Panc1 (cell line): ENCODE measurements around the gene EHD2. TPM values are rescaled to one million over a fixed set of nuclear protein-coding genes. Genes with fewer than 3 reads are reported as not detected.

ENCODE experiments used
- ATAC-seq: fragments of 200-7000 bp; cut with Tn5 transposase; 2 replicates; pipeline ENCODE4 v1.9.1; 2020; ENCODE audit warnings: mild to moderate bottlenecking, moderate library complexity
- BruUV-seq: library from RNA; stranded (reverse); fragments of 400-500 nt; replicated peaks from 2 replicates; lab custom pipeline; 2021; lab: Mats Ljungman, UMichigan
- CTCF ChIA-PET: fragments of 300-600 bp; sonication (Branson Sonifier 250); formaldehyde crosslinking; loops from one replicate; lab custom pipeline; 2022; ENCODE audit warnings: antibody characterized with exemption; lab: Charles Lee
- POLR2A ChIA-PET: fragments of 300-600 bp; sonication (Branson Sonifier 250); formaldehyde crosslinking; loops from one replicate; lab custom pipeline; 2022; ENCODE audit warnings: antibody characterized with exemption; lab: Charles Lee
- DNase-seq: peaks from one replicate; pipeline ENCODE4 v3.0.0-alpha.2; 2010; ENCODE audit warnings: low read depth, low spot score
- H3K27ac ChIP-seq: 2 replicates; pipeline ENCODE4 v1.5.1; 2011; ENCODE audit warnings: mild to moderate bottlenecking, low read length, inconsistent platforms
- H3K27me3 ChIP-seq: fragments of 200-500 bp; sonication (Bioruptor generic); 2 replicates; pipeline ENCODE4 v1.6.0; 2014; ENCODE audit warnings: low read length, inconsistent platforms; ENCODE audit not compliant: control insufficient read depth, insufficient read depth
- H3K36me3 ChIP-seq: fragments of 200-500 bp; sonication (Bioruptor generic); 2 replicates; pipeline ENCODE4 v1.5.1; 2014; ENCODE audit warnings: inconsistent platforms, mild to moderate bottlenecking, low read length, moderate library complexity; ENCODE audit not compliant: control insufficient read depth, insufficient read depth
- H3K4me1 ChIP-seq: 2 replicates; pipeline ENCODE4 v1.5.1; 2011; ENCODE audit warnings: inconsistent platforms, mild to moderate bottlenecking, low read length, moderate library complexity; ENCODE audit not compliant: control insufficient read depth, insufficient read depth
- H3K4me3 ChIP-seq, 2 experiments: 2 replicates each; pipeline ENCODE4 v1.5.1; 2011 to 2012; ENCODE audit warnings: low read depth in 2 of 2, low read length in 2 of 2, mild to moderate bottlenecking in 2 of 2, inconsistent platforms in 1 of 2, moderate library complexity in 1 of 2
- H3K9me3 ChIP-seq: fragments of 200-500 bp; sonication (Bioruptor generic); 2 replicates; pipeline ENCODE4 v1.5.1; 2014; ENCODE audit warnings: low read depth, mild to moderate bottlenecking, inconsistent platforms, low read length, moderate library complexity; ENCODE audit not compliant: control insufficient read depth, insufficient read depth
- POLR2AphosphoS5 ChIP-seq: IDR thresholded peaks from 2 replicates; pipeline ENCODE4 v1.6.1; 2012; ENCODE audit warnings: mild to moderate bottlenecking, low read depth, low read length, moderate library complexity
- SIN3A ChIP-seq: IDR thresholded peaks from 2 replicates; pipeline ENCODE4 v1.6.1; 2012; ENCODE audit warnings: low read depth, mild to moderate bottlenecking, low read length, moderate library complexity, borderline replicate concordance; ENCODE audit not compliant: insufficient read depth
- TCF7L2 ChIP-seq: IDR thresholded peaks from 2 replicates; pipeline ENCODE4 v1.6.1; 2011; ENCODE audit warnings: mild to moderate bottlenecking, low read depth, low read length, inconsistent platforms
- in situ Hi-C: cut with HindIII; loops from 2 replicates; pipeline ENCODE4 v1.10.0; 2016; ENCODE audit warnings: low sequenced_read_pairs, low pct_unique_long_range_greater_than_20kb
- intact Hi-C: fragments of 100-400 bp; cut with micrococcal nuclease; formaldehyde crosslinking; loops from one replicate; pipeline ENCODE4 v1.10.0; 2022; ENCODE audit not compliant: unreplicated experiment
- total RNA-seq: library from RNA; stranded (reverse); gene quantifications from one replicate; pipeline ENCODE4 v1.2.1, GENCODE V29; 2021; ENCODE audit not compliant: unreplicated experiment
- TF ChIP-seq, protein P1 (sequence below), 2 experiments: IDR thresholded peaks; 2 replicates each; pipeline ENCODE4 v1.6.1; 2011 to 2012; ENCODE audit warnings: low read depth in 2 of 2, control low read depth in 1 of 2, low read length in 1 of 2, mild to moderate bottlenecking in 1 of 2, moderate library complexity in 1 of 2; ENCODE audit not compliant: insufficient read depth in 1 of 2
- TF ChIP-seq, protein P2 (sequence below): fragments of 450-650 bp; IDR thresholded peaks from 2 replicates; pipeline ENCODE4 v1.5.1; 2017; ENCODE audit warnings: mild to moderate bottlenecking

Gene EHD2
- total RNA-seq, 1 experiment from 2014 or later = 41.8 TPM

DNA sequence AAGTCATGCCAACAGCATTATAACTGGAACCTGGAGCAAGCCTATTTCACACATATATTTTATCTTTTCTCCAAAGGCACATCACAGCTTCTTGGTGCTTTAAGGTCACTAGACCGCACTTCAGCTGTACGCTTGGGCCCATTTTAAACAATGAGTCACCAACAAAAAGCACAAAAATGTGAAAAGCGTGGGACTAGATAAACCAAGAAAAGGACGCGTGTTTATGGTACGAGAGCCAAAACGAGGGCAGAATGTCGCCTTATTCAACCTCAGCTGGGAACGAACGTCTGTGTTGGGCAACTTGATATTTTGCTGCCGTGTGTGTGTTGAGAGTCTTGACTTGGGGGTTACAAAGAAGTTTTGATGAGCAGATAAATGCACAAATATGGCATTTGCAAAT is 9.2 kb upstream of the EHD2 start:
- Histone ChIP-seq H3K27me3 (no peaks in the 10 kb centered on the region), H3K36me3 (no peaks in the 10 kb centered on the region), H3K9me3 (no peaks in the 10 kb centered on the region), H3K4me3 (no peak overlapping the region), H3K27ac (no peak overlapping the region), H3K4me1 (no peaks in the 10 kb centered on the region)
- ChIA-PET CTCF (interaction anchor here (0.5 kb wide), 1 partner anchor 19 kb away, joined by 4 read pairs; no protein-coding TSS in a partner anchor), POLR2A (no interaction called here)
- intact Hi-C loops = no loop called here
- no TSS peak for BruUV-seq
- TF ChIP-seq POLR2AphosphoS5 = no peak
- TF ChIP-seq, protein P1, sequence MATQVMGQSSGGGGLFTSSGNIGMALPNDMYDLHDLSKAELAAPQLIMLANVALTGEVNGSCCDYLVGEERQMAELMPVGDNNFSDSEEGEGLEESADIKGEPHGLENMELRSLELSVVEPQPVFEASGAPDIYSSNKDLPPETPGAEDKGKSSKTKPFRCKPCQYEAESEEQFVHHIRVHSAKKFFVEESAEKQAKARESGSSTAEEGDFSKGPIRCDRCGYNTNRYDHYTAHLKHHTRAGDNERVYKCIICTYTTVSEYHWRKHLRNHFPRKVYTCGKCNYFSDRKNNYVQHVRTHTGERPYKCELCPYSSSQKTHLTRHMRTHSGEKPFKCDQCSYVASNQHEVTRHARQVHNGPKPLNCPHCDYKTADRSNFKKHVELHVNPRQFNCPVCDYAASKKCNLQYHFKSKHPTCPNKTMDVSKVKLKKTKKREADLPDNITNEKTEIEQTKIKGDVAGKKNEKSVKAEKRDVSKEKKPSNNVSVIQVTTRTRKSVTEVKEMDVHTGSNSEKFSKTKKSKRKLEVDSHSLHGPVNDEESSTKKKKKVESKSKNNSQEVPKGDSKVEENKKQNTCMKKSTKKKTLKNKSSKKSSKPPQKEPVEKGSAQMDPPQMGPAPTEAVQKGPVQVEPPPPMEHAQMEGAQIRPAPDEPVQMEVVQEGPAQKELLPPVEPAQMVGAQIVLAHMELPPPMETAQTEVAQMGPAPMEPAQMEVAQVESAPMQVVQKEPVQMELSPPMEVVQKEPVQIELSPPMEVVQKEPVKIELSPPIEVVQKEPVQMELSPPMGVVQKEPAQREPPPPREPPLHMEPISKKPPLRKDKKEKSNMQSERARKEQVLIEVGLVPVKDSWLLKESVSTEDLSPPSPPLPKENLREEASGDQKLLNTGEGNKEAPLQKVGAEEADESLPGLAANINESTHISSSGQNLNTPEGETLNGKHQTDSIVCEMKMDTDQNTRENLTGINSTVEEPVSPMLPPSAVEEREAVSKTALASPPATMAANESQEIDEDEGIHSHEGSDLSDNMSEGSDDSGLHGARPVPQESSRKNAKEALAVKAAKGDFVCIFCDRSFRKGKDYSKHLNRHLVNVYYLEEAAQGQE (IDR thresholded peaks at IDR 0.05; ENCODE audit: insufficient read depth in 1 of 2, low read depth in 2 of 2, low read length in 1 of 2) = no peak
- no peak for TF ChIP-seq SIN3A
- TF ChIP-seq TCF7L2 = no peak
- TF ChIP-seq, protein P2, sequence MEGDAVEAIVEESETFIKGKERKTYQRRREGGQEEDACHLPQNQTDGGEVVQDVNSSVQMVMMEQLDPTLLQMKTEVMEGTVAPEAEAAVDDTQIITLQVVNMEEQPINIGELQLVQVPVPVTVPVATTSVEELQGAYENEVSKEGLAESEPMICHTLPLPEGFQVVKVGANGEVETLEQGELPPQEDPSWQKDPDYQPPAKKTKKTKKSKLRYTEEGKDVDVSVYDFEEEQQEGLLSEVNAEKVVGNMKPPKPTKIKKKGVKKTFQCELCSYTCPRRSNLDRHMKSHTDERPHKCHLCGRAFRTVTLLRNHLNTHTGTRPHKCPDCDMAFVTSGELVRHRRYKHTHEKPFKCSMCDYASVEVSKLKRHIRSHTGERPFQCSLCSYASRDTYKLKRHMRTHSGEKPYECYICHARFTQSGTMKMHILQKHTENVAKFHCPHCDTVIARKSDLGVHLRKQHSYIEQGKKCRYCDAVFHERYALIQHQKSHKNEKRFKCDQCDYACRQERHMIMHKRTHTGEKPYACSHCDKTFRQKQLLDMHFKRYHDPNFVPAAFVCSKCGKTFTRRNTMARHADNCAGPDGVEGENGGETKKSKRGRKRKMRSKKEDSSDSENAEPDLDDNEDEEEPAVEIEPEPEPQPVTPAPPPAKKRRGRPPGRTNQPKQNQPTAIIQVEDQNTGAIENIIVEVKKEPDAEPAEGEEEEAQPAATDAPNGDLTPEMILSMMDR = no peak
- DNase-seq (no peak), ATAC-seq (no peak)
- in situ Hi-C loops = no loop called here

DNA sequence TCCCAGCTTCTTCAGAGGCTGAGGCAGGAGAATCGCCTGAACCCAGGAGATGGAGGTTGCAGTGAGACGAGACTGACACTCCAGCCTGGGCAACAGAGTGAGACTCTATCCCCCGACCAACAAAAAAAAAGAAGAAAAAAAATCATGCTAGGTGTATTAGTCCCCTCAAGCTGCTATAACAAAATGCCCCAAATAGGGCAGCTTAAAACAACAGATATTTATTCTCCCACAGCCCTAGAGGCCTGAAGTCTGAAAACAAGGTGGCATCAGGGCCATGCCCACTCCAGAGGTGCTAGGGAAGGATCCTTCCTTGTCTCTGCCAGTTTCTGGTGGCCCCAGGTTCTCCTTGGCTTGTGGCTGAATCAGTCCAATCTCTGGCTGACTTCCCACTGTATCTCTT is 8.6 kb upstream of the EHD2 start:
- Histone ChIP-seq H3K4me3 (no peak overlapping the region), H3K4me1 (no peaks in the 10 kb centered on the region), H3K27ac (no peak overlapping the region), H3K36me3 (no peaks in the 10 kb centered on the region), H3K9me3 (no peaks in the 10 kb centered on the region), H3K27me3 (no peaks in the 10 kb centered on the region)
- POLR2A ChIA-PET = interaction anchor here (0.7 kb wide), 1 partner anchor 208 kb away, joined by 6 read pairs; no protein-coding TSS in a partner anchor
- no TSS peak for BruUV-seq
- intact Hi-C loops = loop anchor here (5.0 kb wide), 1 partner anchor 267 kb away; no protein-coding TSS in a partner anchor
- DNase-seq (no peak), ATAC-seq (no peak)
- in situ Hi-C loops = no loop called here
- CTCF ChIA-PET = no interaction called here
- TF ChIP-seq POLR2AphosphoS5 (no peak), TCF7L2 (no peak), SIN3A (no peak)
- TF ChIP-seq, protein P2 = no peak
- TF ChIP-seq, protein P1 (IDR thresholded peaks at IDR 0.05; ENCODE audit: insufficient read depth in 1 of 2, low read depth in 2 of 2, low read length in 1 of 2) = no peak
